ENCODE data around the gene NT5C1B.
A peak's percentile ranks its signal among the peaks of the same experiment; 100 is the strongest.

Gene NT5C1B

DNA sequence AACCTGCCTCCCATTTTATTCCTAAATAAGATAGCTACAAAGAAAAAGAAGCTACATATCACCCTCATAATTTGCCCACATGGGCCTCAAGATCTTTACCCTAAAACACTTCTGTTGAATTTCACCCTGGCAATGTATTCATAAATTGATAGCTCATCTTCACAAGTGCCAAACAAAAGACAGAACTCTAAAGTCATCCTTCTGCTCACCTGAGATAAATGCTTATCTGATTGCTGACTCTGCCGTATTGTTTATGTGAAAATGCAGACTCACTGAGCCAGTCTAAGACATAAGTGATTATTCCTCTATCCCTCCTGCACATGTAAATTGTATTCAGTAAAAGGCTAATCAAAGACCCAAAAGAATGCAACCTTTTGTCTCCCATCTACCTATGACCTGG lies 30.9 kb downstream of the NT5C1B start:
- no peak for TF ChIP-seq CTCF (IDR thresholded peaks at IDR 0.05; ENCODE audit: low read depth, low read length)
- no peak overlapping the region for H3K4me3 ChIP-seq (replicated peaks in 1 of 2; ENCODE audit: low read depth in 2 of 2, low read length in 2 of 2)
- DNase-seq (ENCODE audit: low read depth in 2 of 2), result no peak

DNA sequence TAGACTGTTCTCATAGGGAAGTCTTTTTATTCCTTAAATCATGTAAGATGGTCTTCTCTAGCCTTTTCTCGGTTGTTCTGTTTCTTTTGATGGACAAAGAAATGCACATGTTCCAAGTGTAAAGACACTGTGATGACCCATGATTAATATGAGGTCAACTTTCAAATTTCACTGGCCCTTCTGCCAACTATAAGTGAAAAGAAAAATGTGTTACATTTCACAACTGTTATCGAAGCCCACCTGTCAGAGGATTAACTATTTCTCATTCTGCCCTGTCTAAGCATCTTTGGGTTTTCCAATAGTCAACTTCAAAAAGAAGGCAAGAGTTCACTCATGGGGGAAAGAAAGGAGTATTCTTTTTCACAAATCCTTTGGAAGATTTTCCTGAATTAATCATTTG lies 32.2 kb downstream of the NT5C1B start:
- TF ChIP-seq CTCF (IDR thresholded peaks at IDR 0.05; ENCODE audit: low read depth, low read length), result no peak
- H3K4me3 ChIP-seq (replicated peaks in 1 of 2; ENCODE audit: low read depth in 2 of 2, low read length in 2 of 2), result no peak overlapping the region
- DNase-seq (ENCODE audit: low read depth in 2 of 2), result no peak

- peak; percentile 29 to 70 for DNase-seq (ENCODE audit: low read depth in 2 of 2)
- no peak overlapping the region for H3K4me3 ChIP-seq (replicated peaks in 1 of 2; ENCODE audit: low read depth in 2 of 2, low read length in 2 of 2)
- no peak for TF ChIP-seq CTCF (IDR thresholded peaks at IDR 0.05; ENCODE audit: low read depth, low read length)
These were observed 36.9 kb downstream of the NT5C1B start for GRCh38 chr2:18552351-18553077.

- H3K4me3 ChIP-seq (replicated peaks in 1 of 2; ENCODE audit: low read depth in 2 of 2, low read length in 2 of 2), result no peak overlapping the region
- DNase-seq (ENCODE audit: low read depth in 2 of 2), result no peak
- no peak for TF ChIP-seq CTCF (IDR thresholded peaks at IDR 0.05; ENCODE audit: low read depth, low read length)
These were observed 37.7 kb downstream of the NT5C1B start for GRCh38 chr2:18551623-18552022.

GRCh38 chr2:18551169-18551568 lies 38.2 kb downstream of the NT5C1B start:
- TF ChIP-seq CTCF (IDR thresholded peaks at IDR 0.05; ENCODE audit: low read depth, low read length), result no peak
- H3K4me3 ChIP-seq (replicated peaks in 1 of 2; ENCODE audit: low read depth in 2 of 2, low read length in 2 of 2), result no peak overlapping the region
- DNase-seq (ENCODE audit: low read depth in 2 of 2), result peak in 1 of 2 donors; percentile 36

GRCh38 chr2:18550433-18550832 lies 38.9 kb downstream of the NT5C1B start:
- no peak overlapping the region for H3K4me3 ChIP-seq (replicated peaks in 1 of 2; ENCODE audit: low read depth in 2 of 2, low read length in 2 of 2)
- TF ChIP-seq CTCF (IDR thresholded peaks at IDR 0.05; ENCODE audit: low read depth, low read length), result no peak
- no peak for DNase-seq (ENCODE audit: low read depth in 2 of 2)

GRCh38 chr2:18549083-18549482 lies 40.3 kb downstream of the NT5C1B start:
- DNase-seq (ENCODE audit: low read depth in 2 of 2), result no peak
- no peak overlapping the region for H3K4me3 ChIP-seq (replicated peaks in 1 of 2; ENCODE audit: low read depth in 2 of 2, low read length in 2 of 2)
- no peak for TF ChIP-seq CTCF (IDR thresholded peaks at IDR 0.05; ENCODE audit: low read depth, low read length)

All from cardiac fibroblast (primary cell).